Measurements from ENCODE around the gene PLN. TPM values are rescaled to one million over a fixed set of nuclear protein-coding genes. Genes with fewer than 3 reads are reported as not detected.

The PLN gene
- total RNA-seq, 1 donor from 2014 or later, result not detected

DNA sequence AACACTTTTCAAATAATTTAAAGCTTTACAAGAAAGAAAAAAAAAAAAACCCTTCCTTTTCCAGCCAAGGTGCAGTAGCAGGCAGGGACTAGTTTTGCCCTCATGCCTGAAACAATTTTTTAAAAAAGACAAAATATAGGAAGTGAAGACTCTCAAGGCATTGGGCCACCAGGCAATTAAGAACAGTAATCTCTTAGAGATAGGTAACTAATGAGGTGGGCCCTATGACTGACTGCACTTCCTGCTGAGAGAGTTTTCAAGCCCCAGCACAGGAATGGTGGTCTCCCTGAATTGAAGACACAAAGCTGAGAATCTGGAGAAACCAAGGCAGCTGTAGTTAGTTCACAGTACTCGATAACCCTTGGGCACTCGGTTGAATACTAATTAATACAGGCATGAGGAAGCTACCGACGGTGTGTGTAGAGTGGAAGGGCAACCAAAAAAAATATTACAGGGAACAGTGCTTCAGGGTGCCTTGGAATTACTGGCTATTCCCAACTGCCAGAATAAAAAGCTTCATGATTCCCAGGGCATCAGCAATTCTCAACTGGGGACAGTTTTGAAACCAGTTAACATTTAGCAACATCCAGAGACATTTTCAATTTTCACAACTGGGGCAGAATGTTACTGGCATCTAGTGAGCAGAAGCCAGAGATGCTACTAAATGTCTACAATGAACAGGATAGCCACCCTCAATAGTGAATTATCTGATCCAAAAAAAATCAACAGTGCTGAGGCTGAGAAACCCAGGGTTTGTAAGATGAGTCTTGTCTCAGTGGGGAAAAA is 36.0 kb upstream of the PLN start:
- no peak overlapping the region for H3K4me3 Mint-ChIP-seq (ENCODE audit: unreplicated experiment)
- peaks cover 6% of the 10 kb centered on the region for H3K9me3 Mint-ChIP-seq (ENCODE audit: low read depth)
- TF ChIP-seq, protein P1, sequence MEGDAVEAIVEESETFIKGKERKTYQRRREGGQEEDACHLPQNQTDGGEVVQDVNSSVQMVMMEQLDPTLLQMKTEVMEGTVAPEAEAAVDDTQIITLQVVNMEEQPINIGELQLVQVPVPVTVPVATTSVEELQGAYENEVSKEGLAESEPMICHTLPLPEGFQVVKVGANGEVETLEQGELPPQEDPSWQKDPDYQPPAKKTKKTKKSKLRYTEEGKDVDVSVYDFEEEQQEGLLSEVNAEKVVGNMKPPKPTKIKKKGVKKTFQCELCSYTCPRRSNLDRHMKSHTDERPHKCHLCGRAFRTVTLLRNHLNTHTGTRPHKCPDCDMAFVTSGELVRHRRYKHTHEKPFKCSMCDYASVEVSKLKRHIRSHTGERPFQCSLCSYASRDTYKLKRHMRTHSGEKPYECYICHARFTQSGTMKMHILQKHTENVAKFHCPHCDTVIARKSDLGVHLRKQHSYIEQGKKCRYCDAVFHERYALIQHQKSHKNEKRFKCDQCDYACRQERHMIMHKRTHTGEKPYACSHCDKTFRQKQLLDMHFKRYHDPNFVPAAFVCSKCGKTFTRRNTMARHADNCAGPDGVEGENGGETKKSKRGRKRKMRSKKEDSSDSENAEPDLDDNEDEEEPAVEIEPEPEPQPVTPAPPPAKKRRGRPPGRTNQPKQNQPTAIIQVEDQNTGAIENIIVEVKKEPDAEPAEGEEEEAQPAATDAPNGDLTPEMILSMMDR (IDR thresholded peaks at IDR 0.05), result no peak
- DNase-seq (ENCODE audit: low spot score), result no peak
- no peaks in the 10 kb centered on the region for H3K4me1 Mint-ChIP-seq (ENCODE audit: low read depth)
- no peaks in the 10 kb centered on the region for H3K27me3 Mint-ChIP-seq (ENCODE audit: low read depth)
- no peak overlapping the region for H3K27ac Mint-ChIP-seq (ENCODE audit: unreplicated experiment)
- peaks cover 2% of the 10 kb centered on the region for H3K36me3 Mint-ChIP-seq (ENCODE audit: low read depth)

DNA sequence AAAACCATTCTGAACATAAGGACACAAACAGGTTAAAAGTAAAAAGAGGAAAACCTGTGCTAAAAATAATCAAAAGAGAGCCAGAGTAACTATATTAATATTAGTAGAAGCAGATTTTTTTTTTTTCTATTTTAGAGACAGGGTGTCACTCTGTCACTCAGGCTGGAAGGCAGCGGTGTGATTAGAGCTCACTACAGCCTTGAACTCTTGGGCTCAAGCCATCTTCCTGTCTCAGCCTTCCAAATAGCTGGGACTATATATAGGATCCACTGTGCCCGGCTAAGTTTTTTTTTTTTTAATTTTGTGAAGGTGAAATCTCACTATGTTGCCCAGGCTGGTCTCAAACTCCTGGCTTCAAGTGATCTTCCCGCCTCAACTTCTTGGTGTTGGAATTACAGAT is 33.4 kb upstream of the PLN start:
- TF ChIP-seq, protein P1 (IDR thresholded peaks at IDR 0.05), result no peak
- no peak for DNase-seq (ENCODE audit: low spot score)
- Mint-ChIP-seq H3K36me3 (ENCODE audit: low read depth) (peaks cover 8% of the 10 kb centered on the region), H3K9me3 (ENCODE audit: low read depth) (peaks cover 6% of the 10 kb centered on the region), H3K27ac (ENCODE audit: unreplicated experiment) (no peak overlapping the region), H3K4me3 (ENCODE audit: unreplicated experiment) (no peak overlapping the region), H3K27me3 (ENCODE audit: low read depth) (no peaks in the 10 kb centered on the region), H3K4me1 (ENCODE audit: low read depth) (no peaks in the 10 kb centered on the region)

DNA sequence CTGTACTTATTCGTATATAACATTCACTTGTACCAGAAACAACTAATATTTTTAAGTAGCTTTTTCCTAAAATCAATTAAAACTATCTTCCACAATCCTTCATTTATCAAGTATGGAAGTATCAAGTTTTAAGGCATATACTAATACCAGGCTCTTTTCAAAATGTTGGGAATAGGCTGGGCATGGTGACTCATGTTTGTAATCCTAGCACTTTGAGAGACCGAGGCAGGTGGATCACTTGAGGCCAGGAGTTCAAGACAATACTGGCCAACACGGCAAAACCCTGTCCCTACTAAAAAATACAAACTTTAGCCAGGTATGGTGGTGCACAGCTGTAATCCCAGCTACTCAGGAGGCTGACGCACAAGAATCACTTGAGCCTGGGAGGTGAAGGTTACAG is 25.7 kb upstream of the PLN start:
- Mint-ChIP-seq H3K4me3 (ENCODE audit: unreplicated experiment) (no peak overlapping the region), H3K4me1 (ENCODE audit: low read depth) (no peaks in the 10 kb centered on the region), H3K27me3 (ENCODE audit: low read depth) (no peaks in the 10 kb centered on the region), H3K36me3 (ENCODE audit: low read depth) (peaks cover 11% of the 10 kb centered on the region), H3K9me3 (ENCODE audit: low read depth) (no peaks in the 10 kb centered on the region), H3K27ac (ENCODE audit: unreplicated experiment) (no peak overlapping the region)
- DNase-seq (ENCODE audit: low spot score), result no peak
- TF ChIP-seq, protein P1 (IDR thresholded peaks at IDR 0.05), result no peak

DNA sequence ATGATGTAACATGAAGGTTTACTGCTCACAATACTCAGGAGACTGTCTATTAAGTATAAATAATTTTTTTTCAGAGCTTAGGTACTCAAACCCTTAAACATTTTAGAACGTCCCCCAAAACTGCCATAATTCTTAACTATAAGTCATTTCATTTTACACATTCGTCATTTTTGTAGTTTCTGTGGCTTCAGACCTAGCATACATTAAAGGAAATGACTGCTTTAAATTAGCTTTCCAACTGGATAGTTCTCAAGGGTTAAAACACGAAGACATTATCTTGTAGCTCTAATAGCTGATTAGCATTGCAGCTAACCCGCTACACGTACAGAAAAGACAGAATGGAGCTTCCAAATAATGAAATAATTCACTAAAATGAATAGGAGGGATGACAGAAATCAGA is 24.9 kb upstream of the PLN start:
- H3K36me3 Mint-ChIP-seq (ENCODE audit: low read depth), result peaks cover 9% of the 10 kb centered on the region
- H3K4me1 Mint-ChIP-seq (ENCODE audit: low read depth), result no peaks in the 10 kb centered on the region
- TF ChIP-seq, protein P1 (IDR thresholded peaks at IDR 0.05), result no peak
- no peaks in the 10 kb centered on the region for H3K9me3 Mint-ChIP-seq (ENCODE audit: low read depth)
- no peaks in the 10 kb centered on the region for H3K27me3 Mint-ChIP-seq (ENCODE audit: low read depth)
- H3K4me3 Mint-ChIP-seq (ENCODE audit: unreplicated experiment), result no peak overlapping the region
- no peak for DNase-seq (ENCODE audit: low spot score)
- H3K27ac Mint-ChIP-seq (ENCODE audit: unreplicated experiment), result no peak overlapping the region

DNA sequence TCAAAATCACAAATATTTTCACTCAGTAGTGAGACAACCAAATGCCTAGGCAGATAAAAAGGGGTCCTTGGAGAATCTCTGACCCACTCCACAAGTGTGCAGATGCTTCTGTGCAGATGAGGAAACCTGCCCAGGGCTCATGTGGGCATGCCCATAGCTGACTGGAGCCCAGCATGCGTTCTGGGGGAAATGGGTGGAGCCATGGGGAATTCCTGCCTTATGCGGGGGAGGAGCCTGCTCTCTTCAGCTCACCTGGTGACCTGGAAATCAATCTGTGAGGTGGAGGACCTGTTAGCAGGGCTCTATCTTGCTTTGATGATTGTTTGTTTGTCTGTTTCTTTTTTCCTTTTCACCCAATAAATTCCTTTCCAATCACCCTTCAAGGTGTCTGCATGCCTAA is 23.4 kb upstream of the PLN start:
- Mint-ChIP-seq H3K27me3 (ENCODE audit: low read depth) (no peaks in the 10 kb centered on the region), H3K9me3 (ENCODE audit: low read depth) (no peaks in the 10 kb centered on the region), H3K4me1 (ENCODE audit: low read depth) (no peaks in the 10 kb centered on the region), H3K4me3 (ENCODE audit: unreplicated experiment) (no peak overlapping the region), H3K36me3 (ENCODE audit: low read depth) (peaks cover 4% of the 10 kb centered on the region), H3K27ac (ENCODE audit: unreplicated experiment) (no peak overlapping the region)
- DNase-seq (ENCODE audit: low spot score), result no peak
- TF ChIP-seq, protein P1 (IDR thresholded peaks at IDR 0.05), result no peak

Measured in chondrocyte (in vitro differentiated cells).